Lower lobe of right lung (tissue), 1 donor: ENCODE data around the gene KIRREL3. TPM values are rescaled to one million over a fixed set of nuclear protein-coding genes. Genes with fewer than 3 reads are reported as not detected.

ENCODE experiments used
- microRNA-seq: library from miRNA; unstranded; fragments of <30 nt; microRNA quantifications from one replicate; pipeline ENCODE4 v1.2.0, GENCODE V29; 2020; ENCODE audit warnings: borderline number of aligned reads
- total RNA-seq: library from RNA; stranded (reverse); fragmentation: NEBNext Ultra II Directional; extraction: Animal tissue kit (Norgen Biotek cat#: 25700); gene quantifications from one replicate; pipeline ENCODE4 v1.2.1, GENCODE V29; 2021
- donor health status: DM: no; HTN: yes; CAD: no; lungs with severe emphysema.

Gene KIRREL3
- total RNA-seq, 1 donor from 2014 or later, result 0.15 TPM

Small RNAs within 50 kb of the gene (microRNA-seq; reads per million reads assigned to microRNA genes)
- not detected for gene MIR3167
